GM12872 (cell line): ENCODE measurements around the gene OTULIN.

Experiments used
- CTCF ChIP-seq: IDR thresholded peaks from 3 replicates; pipeline ENCODE4 v1.5.1; 2011; ENCODE audit warnings: low read depth, mild to moderate bottlenecking, low read length, moderate library complexity; ENCODE audit not compliant: insufficient read depth

The OTULIN gene

GRCh38 chr5:14730466-14730865 is 65.9 kb downstream of the OTULIN start:
- no peak for TF ChIP-seq CTCF

GRCh38 chr5:14730881-14731280 is 66.4 kb downstream of the OTULIN start:
- no peak for TF ChIP-seq CTCF

- TF ChIP-seq CTCF = no peak
These were observed 68.5 kb downstream of the OTULIN start for GRCh38 chr5:14732991-14733390.

GRCh38 chr5:14733661-14734060 is 69.1 kb downstream of the OTULIN start:
- no peak for TF ChIP-seq CTCF

GRCh38 chr5:14734396-14734795 is 69.9 kb downstream of the OTULIN start:
- no peak for TF ChIP-seq CTCF

- TF ChIP-seq CTCF = no peak
These were observed 71.4 kb downstream of the OTULIN start for GRCh38 chr5:14735944-14736343.

GRCh38 chr5:14737291-14737690 is 72.8 kb downstream of the OTULIN start:
- no peak for TF ChIP-seq CTCF

GRCh38 chr5:14738050-14738449 is 73.5 kb downstream of the OTULIN start:
- no peak for TF ChIP-seq CTCF
